ENCODE data around the gene HDLBP.

The HDLBP gene

GRCh38 chr2:241177526-241178334, 137.7 kb downstream of the HDLBP start:
- no peaks in the 10 kb centered on the region for H3K36me3 ChIP-seq (ENCODE audit: control insufficient read depth, insufficient read depth, low read length)
- no peak for TF ChIP-seq CTCF (IDR thresholded peaks at IDR 0.05)

More at GRCh38 chr2:241177526-241178334, 137.7 kb downstream of the HDLBP start:
- no peak overlapping the region for H3K4me2 ChIP-seq (ENCODE audit: low read length)
- no peak overlapping the region for H3K4me3 ChIP-seq (ENCODE audit: low read depth, low read length)
- H3K27ac ChIP-seq = no peak overlapping the region
- H3K79me2 ChIP-seq = no peaks in the 10 kb centered on the region
- H2AFZ ChIP-seq = no peak overlapping the region
- H3K9me3 ChIP-seq (ENCODE audit: control insufficient read depth, low read length) = no peaks in the 10 kb centered on the region
- no peak overlapping the region for H3K9ac ChIP-seq
- H3K4me1 ChIP-seq = peaks cover 3% of the 10 kb centered on the region
- no peaks in the 10 kb centered on the region for H3K27me3 ChIP-seq (ENCODE audit: control insufficient read depth, insufficient read depth, low read length)

Measured in parathyroid adenoma (tissue), 2 donors.